HG03108 (cell line): ENCODE results near the gene GPR101.

Source experiments
- ATAC-seq: cut with Tn5 transposase; IDR thresholded peaks from one replicate; pipeline ENCODE4 v1.9.1; 2021; ENCODE audit warnings: moderate library complexity; ENCODE audit not compliant: unreplicated experiment

GPR101 gene, protein sequence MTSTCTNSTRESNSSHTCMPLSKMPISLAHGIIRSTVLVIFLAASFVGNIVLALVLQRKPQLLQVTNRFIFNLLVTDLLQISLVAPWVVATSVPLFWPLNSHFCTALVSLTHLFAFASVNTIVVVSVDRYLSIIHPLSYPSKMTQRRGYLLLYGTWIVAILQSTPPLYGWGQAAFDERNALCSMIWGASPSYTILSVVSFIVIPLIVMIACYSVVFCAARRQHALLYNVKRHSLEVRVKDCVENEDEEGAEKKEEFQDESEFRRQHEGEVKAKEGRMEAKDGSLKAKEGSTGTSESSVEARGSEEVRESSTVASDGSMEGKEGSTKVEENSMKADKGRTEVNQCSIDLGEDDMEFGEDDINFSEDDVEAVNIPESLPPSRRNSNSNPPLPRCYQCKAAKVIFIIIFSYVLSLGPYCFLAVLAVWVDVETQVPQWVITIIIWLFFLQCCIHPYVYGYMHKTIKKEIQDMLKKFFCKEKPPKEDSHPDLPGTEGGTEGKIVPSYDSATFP

DNA sequence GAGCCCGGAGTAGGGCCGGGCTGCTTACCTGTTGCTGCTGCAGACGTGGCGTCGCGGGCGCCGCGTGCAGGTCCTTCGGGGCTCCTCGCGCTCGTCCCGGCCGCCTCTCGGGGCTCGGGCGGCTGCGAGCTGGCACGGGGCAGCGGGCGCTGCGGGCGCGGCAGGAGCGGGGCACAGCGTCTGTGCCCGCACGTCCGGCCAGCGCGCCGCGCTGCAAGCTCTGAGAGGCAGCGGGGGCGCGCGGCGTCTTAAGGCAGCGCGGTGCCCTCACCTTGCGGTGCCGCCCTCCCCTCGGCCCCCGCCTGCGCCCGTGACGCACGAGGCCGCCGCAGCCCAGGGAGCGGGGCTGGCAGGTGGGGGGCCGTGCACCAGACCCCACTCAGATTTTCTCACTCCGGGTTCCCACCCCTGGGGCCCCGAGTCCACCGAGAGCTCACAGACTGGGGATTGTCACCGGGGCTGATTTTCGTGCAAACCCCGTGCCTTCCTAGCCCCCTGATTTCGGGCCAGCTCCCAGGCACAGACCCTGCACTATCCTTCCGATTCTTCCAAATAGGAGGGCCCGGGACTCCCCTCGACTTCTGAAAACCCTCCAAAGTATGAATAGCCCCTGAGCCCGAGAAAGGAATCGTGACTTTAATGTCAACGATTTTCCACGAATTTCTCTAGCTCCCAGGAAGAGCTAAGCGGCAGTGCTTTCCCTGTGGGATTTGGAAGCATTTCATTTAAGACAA lies at the start of gene GPR101:
Gene GPR101, minus strand, starts transcription at position 222 of the 734 bp plus-strand sequence. CDS start 2,321 bp downstream, outside the sequence.
- ATAC-seq: no peak

DNA sequence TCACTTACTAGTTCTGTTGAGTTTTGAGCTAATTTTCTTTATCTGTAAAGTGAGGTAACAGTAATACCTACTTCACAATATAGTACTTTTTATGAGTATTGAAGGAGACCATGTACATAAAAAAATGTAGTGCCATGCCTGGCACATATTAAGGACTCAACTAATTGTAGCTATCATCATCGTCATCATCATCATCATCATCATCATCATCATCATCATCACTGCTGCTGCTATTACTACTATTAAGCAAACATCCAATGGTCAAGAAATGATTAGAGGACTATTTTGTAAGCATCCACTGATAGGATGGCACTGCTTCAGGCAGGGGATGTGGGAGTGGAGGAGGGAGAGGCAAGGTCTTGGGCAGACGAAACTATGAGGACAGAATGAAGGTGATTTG lies 47.4 kb upstream of the GPR101 start:
- no peak for ATAC-seq

GRCh38 chrX:137072396-137072795 lies 38.6 kb upstream of the GPR101 start:
- ATAC-seq: no peak

DNA sequence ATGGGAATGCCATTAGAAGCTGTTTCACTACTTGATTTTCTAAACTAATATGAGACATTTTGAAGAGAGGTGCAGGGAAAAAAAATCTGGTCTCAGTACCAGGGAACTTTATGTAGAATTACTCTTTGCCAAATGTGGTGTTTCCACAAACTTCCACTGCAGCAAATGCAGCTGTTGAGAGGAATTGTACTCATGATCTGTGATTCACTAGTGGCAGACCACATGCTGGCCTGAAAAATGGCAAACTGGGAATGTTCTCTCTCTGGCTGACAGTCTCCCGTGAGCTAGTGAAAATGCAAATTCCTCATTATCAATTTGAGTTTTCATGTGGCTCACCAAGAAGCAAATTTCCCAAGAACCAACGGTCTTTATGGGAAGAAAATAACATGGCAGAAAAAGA lies 37.8 kb upstream of the GPR101 start:
- ATAC-seq: no peak

DNA sequence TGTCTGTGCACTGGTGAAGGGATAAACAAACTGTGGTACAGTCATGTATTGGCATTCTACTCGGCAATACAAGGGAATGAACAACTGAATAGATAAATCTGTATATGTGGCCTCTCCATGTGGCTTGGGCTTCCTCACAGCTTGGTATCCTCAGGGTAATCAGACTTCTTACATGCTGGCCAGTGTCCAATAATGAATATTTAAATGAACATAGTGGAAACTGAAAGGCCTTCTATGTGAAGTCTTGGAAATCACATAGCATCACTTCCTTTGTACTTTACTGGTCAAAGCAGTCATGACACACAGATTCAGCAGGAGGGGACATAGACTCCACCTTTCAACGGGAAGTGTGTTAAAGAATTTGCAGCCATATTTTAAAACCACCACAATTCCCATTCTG lies 33.4 kb upstream of the GPR101 start:
- no peak for ATAC-seq

- no peak for ATAC-seq
These were observed 29.3 kb upstream of the GPR101 start for GRCh38 chrX:137062915-137063617.

DNA sequence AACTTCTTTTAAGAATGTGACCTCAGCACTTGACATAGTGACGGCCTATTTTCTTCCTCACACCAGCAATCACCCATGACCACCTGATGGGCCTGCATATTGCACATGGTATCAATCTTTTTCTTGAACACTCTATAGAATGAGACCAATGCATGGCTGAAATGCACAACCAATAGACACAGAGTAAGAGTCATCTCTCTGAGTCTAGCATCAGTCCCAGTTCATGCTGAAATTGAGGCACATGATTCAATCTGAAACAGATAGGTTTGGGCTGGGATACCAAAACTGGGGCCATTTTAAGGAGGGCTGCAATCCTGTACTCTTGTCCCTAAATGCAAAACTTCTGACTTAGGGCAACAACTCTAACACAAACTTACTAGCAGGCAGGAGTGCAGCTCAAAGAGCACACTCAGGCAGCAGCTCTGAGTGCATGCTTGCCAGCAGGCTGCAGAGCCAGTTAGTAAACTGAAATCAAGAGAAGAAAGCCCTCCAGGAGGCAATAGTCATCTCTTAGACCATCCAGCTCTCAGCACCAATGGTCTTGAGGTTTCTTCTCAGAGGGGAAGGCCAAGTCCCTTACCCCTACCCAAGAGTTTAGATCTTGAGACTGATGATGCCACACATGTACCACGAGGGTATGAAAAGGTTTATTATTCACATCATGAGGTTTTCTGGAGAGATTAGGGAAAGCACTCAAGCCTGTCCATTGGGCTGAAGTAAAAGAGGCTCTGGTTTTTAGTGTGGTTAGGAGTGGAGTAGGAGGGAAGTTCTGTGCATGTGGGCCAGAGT lies 24.7 kb upstream of the GPR101 start:
- no peak for ATAC-seq

- ATAC-seq: no peak
These were observed 18.9 kb upstream of the GPR101 start for GRCh38 chrX:137052643-137053235.

DNA sequence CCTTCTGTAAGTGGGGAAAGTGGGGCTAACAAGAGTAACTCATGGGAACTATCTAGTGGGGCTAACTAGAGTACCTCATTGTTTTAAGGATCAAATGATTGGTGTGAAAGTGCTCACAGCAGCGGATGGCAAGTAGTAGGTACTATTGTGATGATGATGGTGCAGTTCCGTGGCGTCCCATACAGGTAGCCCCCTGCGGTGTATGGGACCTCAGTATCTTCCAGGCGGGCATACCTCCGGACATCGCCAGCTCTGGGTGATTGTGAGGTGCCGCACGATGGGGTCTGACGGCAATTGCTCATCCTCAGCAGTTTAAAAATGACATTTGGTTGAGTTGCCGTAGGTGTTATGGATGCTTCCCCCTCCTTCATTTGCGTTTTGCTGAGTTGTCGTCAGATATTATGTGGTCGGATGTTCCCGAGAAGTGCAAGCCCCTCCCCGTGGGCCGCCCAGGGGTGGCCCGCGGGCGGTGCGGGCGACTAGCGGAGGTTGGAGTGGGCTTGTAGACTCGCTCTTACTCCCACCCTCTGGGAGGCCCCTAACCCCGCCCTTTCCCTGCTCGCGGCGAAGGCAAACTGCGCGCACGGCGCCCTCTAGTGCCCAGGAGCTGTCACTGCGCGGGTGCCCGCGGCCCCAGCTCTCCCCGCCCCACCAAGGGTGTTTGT lies 18.3 kb upstream of the GPR101 start:
- peak; percentile 97 for ATAC-seq

- no peak for ATAC-seq
These were observed 11.1 kb upstream of the GPR101 start for GRCh38 chrX:137044893-137045292.

DNA sequence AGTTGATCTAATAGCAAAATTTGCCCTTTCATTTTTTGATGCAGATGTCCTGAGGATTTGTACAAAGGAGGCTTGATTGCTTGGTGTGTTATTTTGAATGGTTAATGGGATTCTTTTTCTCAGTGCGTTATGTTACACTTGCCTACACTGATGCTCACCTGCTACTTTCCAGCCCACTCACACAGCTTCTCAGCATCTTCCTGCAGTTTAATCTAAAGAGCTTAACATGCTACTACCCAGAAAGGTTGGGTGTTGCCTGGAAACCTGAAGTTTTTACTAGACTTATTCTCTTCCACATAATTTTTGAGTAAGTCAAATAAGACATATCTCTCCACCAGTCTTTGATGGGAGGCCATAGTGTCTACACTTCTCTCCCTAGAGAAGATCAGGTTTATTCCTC lies 9.9 kb upstream of the GPR101 start:
- no peak for ATAC-seq

- no peak for ATAC-seq
These were observed 7.5 kb upstream of the GPR101 start for GRCh38 chrX:137041329-137041728.

DNA sequence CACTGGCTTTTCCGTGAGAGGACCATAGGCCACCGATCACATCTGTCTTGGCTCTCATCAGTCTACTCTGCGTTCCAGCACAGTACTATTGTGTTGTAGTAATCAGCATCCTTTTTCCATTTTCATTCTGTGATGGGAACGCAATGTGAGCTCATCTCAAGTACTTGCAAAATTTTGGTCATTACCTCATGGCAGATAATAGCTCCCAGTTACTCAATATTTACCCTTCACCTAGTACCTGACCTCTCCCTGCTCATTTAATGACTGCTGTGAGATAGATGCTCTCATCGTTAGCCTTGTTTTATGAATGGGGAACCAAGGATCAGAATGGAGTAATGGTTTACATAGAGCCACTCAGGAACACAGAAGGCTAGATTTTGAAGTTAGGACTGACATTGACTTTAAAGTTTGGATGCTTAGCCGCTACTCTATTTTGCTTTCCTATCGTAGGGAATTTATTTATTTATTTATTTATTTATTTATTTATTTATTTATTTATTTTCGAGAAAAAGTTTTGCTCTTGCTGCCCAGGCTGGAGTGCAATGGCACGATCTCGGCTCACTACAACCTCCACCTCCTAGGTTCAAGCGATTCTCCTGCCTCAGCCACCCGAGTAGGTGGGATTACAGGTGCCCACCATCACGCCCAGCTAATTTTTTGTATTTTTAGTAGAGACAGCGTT lies 6.5 kb upstream of the GPR101 start:
- no peak for ATAC-seq

DNA sequence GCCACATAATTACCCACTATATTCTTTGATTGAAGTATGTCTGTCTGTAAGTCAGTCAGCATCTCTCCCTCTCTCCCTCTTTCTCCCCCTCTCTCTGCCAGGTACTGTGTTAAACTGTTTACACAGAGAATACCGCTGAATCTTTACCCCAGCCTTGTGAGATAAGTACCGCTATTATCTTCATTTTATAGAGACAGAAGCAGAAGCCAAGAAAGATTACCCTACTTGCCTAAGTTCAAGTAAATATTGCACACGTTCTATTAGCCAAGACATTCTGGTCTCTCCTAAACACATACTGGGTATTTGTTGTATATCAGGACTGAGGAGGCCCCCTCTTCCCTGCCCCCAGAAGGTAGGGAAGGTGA lies 695 bp upstream of the GPR101 start:
- ATAC-seq: no peak

DNA sequence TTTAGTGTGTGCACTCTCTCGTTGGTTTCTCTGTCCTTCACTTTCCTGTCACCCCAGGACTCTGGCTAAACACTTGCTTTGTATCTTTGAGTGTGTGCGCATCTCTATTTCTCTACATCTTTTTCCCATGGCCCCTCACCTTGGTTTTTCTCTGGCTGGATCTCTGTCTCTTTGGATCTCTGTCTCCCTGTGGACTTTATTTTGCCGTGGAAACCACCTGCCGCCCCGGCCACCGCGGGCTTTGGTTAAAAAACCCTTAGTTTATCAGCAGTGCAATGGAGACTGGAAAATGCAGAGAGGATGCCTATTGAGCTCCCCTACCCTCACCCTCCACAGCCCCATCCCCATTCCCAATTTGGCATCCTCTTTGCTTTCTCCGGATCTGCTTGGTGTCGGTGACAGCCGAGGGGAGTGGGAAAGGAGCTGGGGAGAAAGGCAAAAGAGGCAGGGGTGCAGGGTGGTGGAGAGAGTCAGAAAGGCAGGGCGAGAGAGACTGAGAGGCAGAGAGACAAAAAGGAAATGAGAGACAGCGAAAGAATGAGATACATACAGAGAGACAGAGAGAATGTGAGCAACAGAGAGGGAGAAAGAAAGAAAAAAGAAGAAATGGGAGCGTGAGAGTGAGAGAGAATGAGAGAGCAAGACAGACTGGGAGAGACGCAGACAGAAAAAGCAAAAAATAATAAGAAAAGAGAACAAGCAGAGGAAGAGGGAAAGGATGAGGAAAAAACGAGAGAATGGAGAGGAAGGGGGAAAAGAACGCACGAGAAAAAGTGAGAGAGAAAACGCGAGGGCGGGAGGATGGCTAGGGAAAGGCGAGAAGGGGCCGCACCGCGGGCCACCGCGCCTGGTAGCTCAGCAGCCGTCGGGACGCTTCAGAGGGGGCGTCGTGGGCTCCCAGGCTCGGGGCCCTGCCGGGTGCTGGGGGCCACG lies 688 bp downstream of the GPR101 start:
- no peak for ATAC-seq

DNA sequence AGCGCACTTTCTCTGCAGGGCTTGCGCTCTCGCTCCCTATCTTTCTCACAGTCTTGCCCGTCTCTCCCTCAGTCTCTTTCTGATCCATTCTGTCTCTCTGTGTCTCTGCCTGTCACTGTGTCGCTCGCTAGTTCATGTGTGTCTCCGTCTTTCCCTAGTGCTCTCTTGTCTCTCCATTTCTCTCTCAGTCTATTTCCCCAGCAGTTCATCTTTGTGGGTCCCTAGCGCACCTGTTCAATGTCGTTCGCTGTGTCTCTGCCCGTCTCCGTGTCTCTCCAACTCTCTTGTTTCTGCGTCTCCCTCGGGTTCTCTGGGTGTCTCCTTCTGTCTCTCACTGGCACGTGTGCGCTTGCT lies 1.5 kb downstream of the GPR101 start:
- ATAC-seq: no peak

GRCh38 chrX:137031517-137032340 lies 2.1 kb downstream of the GPR101 start:
- no peak for ATAC-seq
